ENCODE results near the gene VAV3.
"Not testable (repeated sequence)": the region's sequence is repeated elsewhere in the genome, so short reads cannot be mapped to it uniquely, and the experiment has no call there.

VAV3 gene

GRCh38 chr1:107933736-107934135, 31.2 kb downstream of the VAV3 start:
- no peak for DNase-seq

DNA sequence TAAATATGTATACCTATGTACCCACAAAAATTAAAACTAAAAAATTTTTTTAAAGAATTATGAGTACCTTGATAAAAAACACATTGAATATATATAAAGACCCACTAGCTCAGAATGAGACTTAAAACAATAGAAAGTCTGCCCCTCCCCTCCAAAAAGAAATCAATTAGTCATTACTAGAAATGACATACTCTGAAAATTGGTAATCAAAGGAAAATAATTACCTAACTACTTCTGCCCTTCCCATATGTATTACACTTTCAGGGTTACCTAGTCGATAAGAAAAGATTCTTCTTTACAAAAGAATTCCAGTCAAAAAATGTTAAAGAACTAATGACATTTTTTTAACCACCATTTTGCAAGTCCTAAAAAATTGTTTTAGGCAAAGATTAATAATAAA, 34.7 kb downstream of the VAV3 start:
- DNase-seq, result no peak

- DNase-seq, result no peak
Observed at GRCh38 chr1:107927820-107928219, 37.2 kb downstream of the VAV3 start.

- DNase-seq, result no peak
Observed at GRCh38 chr1:107926436-107927080, 38.4 kb downstream of the VAV3 start.

DNA sequence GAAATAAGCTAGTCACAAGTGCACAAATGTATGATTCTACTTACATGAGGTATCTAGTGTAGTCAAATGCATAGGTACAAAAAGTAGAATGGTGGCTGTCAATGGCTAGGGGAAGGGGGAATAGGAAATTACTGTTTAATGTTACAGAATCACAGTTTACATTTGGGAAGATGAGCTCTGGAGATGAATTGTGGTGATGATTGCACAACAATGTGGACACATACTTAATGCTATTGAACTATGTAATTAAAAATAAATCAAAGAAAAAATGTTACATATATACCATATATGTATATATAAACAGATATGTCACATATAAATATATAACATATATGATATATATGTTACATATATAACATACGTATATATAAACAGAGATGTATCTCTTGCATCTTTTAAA, 39.4 kb downstream of the VAV3 start:
- DNase-seq, result no peak

GRCh38 chr1:107920999-107921398, 44.0 kb downstream of the VAV3 start:
- DNase-seq, result no peak

GRCh38 chr1:107920561-107920960, 44.4 kb downstream of the VAV3 start:
- DNase-seq, result no peak

- no peak for DNase-seq
Observed at GRCh38 chr1:107919953-107920352, 45.0 kb downstream of the VAV3 start.

DNA sequence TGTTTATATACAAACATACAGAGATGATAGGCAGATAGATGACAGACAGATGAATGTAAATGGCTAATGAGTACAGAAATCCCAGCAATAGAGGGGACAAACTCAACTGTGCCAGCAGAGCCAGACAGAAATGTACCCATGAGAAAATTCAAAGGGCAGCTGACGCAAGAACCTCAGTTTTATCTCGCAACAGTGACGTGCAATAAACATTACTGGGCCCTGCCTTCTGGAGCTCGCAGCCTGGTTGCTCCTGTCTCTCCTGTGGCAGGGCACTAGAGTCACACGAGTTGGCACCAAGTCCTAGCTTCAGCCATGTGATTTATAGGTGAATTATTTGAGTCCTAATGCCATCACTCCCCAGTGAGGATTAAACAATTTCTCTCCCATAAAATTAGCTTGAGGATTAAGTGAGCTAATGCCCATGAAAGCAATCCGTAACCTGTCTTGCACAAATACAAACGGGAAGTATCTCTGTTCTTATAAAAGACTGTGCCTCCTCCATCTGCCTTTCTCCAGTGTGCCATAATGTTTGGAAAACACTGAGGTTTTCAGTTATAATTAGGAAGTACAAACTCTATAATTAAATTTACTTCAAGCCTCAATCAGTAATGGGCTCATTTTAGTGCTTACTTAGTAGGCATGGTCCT, 50.7 kb downstream of the VAV3 start:
- no peak for DNase-seq

GRCh38 chr1:107912656-107913055, 52.3 kb downstream of the VAV3 start:
- no peak for DNase-seq

DNA sequence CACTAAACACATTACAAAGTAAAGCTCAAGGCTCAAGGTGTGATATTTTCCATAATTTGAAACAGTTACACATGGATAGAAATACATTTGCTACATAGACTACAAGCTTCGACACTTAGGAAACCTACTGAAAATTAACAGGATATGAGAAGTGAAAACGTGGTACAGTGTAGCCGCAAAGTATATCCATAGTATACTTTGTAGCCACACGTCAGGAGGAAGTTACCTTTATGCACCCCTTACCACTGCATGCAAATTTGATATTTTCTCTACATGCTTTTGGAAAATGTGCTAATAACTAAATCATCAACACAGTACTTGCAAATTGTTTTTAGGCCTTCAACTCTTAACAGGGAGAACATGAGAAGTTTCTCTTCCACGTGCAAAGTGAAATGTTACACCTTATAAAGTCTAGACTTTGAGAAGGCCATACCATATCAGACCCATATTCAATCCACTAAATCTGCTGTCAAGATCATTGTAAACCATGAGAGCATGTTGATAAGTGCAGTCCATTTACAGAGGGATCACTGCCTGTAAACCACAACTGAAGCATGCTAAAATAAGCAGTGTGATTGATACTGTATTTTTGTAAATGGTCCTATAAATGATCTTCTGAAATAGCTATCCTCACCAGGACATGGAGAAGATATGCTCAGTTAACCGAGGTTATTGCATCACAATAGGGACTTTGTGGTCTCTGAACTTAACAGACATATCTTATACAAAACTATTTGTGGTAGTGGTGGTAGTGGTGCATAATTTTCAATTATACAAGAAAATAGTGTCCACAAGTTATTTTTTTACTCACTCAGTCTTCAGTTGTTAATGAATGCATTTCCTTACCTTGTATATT, 64.7 kb downstream of the VAV3 start:
- DNase-seq, result no peak

DNA sequence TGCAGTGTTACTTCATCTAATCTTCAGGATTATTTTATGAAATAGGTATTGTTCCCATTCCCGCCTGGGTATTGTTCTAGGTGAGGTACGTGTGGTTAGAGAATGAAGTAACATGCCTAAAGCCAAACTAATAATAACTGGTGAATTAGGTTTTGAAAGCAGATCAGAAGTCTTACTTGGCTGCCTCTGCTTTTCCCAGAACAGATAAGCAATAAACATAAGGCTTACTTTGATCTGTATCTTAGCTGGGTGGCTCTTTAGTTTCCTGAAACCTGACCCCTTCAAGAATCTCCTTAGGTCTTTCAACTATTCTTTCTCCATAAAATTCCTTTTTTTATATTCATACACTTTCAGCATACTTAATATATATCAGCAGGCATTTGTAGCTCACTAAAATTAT, 65.3 kb downstream of the VAV3 start:
- DNase-seq, result no peak

DNA sequence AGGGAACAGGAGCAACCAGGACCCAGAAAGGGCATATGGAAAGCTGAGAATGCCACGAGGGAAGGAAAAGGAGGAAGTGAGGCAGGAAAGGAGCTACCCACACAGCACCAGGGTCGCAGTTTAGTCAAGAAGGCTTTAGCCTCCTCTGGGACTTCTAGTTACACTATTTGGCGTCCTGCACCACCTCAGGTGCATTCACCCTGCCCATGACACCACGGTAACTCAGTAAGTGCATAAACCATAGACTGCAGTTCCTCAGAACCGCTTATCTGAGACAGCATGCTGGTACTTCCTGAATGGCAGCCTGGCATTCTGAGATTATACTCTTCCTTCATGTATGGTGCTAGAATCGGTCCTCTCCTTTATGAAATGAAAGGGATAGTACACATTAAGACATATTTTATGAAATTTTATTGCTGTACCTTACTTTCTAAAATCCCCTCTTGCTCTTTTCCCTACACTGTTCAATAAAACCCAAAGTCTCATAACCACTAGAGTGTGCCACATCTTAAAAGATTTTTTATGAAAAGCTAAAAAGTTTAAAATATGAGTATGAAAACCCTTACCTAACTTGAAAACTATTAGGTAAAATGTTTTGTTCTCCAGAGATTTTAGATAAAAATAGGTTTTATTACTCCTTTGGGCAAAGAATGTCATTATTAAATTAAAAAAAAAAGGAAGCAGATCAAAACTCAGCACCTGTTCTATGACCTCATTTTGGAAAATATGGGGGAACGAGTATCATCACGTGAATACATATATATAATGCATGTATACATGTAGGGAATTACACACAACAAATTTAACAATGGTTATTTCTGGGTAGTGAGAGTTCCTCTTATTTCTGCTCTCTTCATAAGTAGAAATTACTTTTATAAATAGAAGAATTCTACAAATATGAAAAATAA, 67.3 kb downstream of the VAV3 start:
- DNase-seq, result no peak

GRCh38 chr1:107896936-107897335, 68.0 kb downstream of the VAV3 start:
- DNase-seq, result no peak

DNA sequence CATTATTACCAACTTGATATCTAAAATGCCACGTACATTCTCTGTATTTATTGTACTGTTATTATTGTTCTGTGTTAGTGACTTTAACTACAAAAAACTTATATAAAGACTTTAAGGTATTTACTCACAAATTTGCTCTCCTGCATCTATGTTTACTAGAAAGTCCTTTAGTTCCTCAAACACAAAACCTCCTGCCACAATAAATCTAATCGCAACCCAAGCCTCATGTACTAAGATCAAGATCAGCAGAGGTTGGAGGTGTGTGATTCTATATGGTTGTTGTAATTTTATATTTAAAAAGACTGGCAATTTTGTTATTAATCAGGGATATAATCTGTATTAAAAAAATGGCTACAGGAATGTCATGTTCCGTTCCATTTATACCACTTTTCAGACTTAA, 68.6 kb downstream of the VAV3 start:
- no peak for DNase-seq

DNA sequence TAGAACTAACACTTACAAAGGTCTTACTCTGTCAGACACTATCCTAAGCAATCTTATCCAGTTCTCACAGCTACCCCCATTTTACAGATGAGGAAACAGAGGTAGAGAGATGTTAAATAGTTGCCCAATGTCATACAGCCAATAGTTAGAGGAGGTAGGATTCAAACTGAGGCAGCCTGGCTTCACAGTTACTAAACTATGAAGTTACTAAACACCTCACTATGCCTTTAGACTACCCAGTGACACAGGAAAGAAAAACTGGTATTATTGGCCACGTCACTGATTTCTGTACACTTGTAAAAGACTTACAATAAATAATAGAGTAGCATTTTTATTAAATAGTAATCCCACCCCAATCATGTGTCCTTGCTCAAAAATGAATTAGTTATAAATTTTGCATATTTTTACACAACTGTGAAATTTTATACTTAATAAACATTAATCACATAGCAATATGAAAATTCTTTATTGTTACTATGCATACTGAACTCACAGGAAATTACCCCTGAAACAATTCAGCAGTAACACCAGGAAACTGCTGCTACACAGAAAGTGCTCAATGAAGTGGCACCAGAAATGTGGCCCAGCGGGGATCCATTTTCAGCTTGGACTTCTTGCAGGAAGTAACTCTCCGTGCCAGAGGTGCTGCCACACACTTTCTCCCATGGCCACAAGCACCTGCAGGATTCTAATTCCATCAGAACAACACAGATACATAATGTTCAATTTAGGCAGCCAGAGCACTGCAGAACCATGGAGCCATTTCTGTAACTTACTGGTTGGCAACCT, 69.4 kb downstream of the VAV3 start:
- DNase-seq, result no peak

- no peak for DNase-seq
Observed at GRCh38 chr1:107894605-107895004, 70.4 kb downstream of the VAV3 start.

- DNase-seq, result not testable (repeated sequence)
Observed at GRCh38 chr1:107893350-107893749, 71.6 kb downstream of the VAV3 start.

- no peak for DNase-seq
Observed at GRCh38 chr1:107889524-107889923, 75.5 kb downstream of the VAV3 start.

DNA sequence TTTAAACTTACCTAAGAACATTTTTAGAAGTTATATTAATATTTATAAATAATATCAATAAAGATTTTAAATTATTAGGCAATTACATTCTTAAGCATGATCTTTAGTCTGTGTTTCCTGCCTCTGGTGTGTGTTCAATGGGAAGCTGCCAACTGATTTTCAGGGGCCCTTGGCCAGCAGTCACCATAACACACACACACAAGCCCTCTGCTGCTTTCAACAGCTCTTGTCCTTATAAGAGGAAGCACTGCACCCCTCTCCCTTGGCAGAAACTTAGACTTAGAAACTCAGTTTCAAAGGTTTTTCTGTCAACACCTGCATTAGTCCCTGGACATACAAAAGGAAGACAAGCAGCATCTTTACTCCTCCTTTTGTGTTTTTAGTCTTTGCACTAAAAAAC, 81.4 kb downstream of the VAV3 start:
- DNase-seq, result no peak

GRCh38 chr1:107879927-107880326, 85.1 kb downstream of the VAV3 start:
- no peak for DNase-seq

GRCh38 chr1:107879346-107879745, 85.6 kb downstream of the VAV3 start:
- no peak for DNase-seq

Data from NCI-H2227 treated with DMSO at 0.1 percent for 48 hours (cell line).